Measurements from ENCODE around the gene FIGNL2. TPM values are rescaled to one million over a fixed set of nuclear protein-coding genes. Genes with fewer than 3 reads are reported as not detected.
A peak's percentile ranks its signal among the peaks of the same experiment; 100 is the strongest.

The FIGNL2 gene
- total RNA-seq, 2 donors from 2014 or later = 10.5 to 17.7 TPM

GRCh38 chr12:51820526-51821439, 27.7 kb downstream of the FIGNL2 start:
- DNase-seq = peak; percentile 96
- Mint-ChIP-seq H3K9me3 (no peaks in the 10 kb centered on the region), H3K36me3 (ENCODE audit: low read depth) (no peaks in the 10 kb centered on the region), H3K4me3 (peak overlapping the region; percentile 61), H3K27ac (no peak overlapping the region), H3K4me1 (peaks cover 4% of the 10 kb centered on the region), H3K27me3 (ENCODE audit: insufficient read depth) (peaks cover 50% of the 10 kb centered on the region)
- TF ChIP-seq CTCF (conservative IDR thresholded peaks at IDR 0.05) = peak; percentile 73
- WGBS, 2 experiments (ENCODE audit: insufficient coverage in 1 of 2, insufficient read length in 1 of 2) = 6 to 32% methylated on average over 27 to 113 of the region's 113 CpGs
- H3K9ac ChIP-seq (ENCODE audit: extremely low read depth, low read length, poor library complexity, severe bottlenecking) = peak overlapping the region; percentile 20
- H3K4me1 ChIP-seq (ENCODE audit: control insufficient read depth, insufficient read depth, low read length) = no peaks in the 10 kb centered on the region
- H3K27ac ChIP-seq (ENCODE audit: low read depth, low read length) = no peak overlapping the region
- peak overlapping the region; percentile 69 for H3K4me3 ChIP-seq (ENCODE audit: low read length)
- no peaks in the 10 kb centered on the region for H3K36me3 ChIP-seq (ENCODE audit: control insufficient read depth, insufficient read depth, low read length)
- no peaks in the 10 kb centered on the region for H3K9me3 ChIP-seq (ENCODE audit: control insufficient read depth, low read length)
- H3K27me3 ChIP-seq (ENCODE audit: control insufficient read depth, insufficient read depth, low read length, poor library complexity, severe bottlenecking) = peaks cover 22% of the 10 kb centered on the region

- H3K9me3 Mint-ChIP-seq = no peaks in the 10 kb centered on the region
- Histone ChIP-seq H3K4me3 (ENCODE audit: low read length) (peak overlapping the region; percentile 53), H3K9me3 (ENCODE audit: control insufficient read depth, low read length) (no peaks in the 10 kb centered on the region), H3K9ac (ENCODE audit: extremely low read depth, low read length, poor library complexity, severe bottlenecking) (no peak overlapping the region), H3K27me3 (ENCODE audit: control insufficient read depth, insufficient read depth, low read length, poor library complexity, severe bottlenecking) (peaks cover 30% of the 10 kb centered on the region), H3K4me1 (ENCODE audit: control insufficient read depth, insufficient read depth, low read length) (no peaks in the 10 kb centered on the region), H3K27ac (ENCODE audit: low read depth, low read length) (no peak overlapping the region), H3K36me3 (ENCODE audit: control insufficient read depth, insufficient read depth, low read length) (no peaks in the 10 kb centered on the region)
- H3K36me3 Mint-ChIP-seq (ENCODE audit: low read depth) = no peaks in the 10 kb centered on the region
- no peak for TF ChIP-seq CTCF (conservative IDR thresholded peaks at IDR 0.05)
- H3K4me3 Mint-ChIP-seq = peak overlapping the region; percentile 61
- H3K27me3 Mint-ChIP-seq (ENCODE audit: insufficient read depth) = peaks cover 54% of the 10 kb centered on the region
- peaks cover 7% of the 10 kb centered on the region for H3K4me1 Mint-ChIP-seq
- WGBS, 2 experiments (ENCODE audit: insufficient coverage in 1 of 2, insufficient read length in 1 of 2) = 45 to 74% methylated on average over 14 to 32 of the region's 32 CpGs
- no peak overlapping the region for H3K27ac Mint-ChIP-seq
- no peak for DNase-seq
Observed at GRCh38 chr12:51819736-51820525, 28.6 kb downstream of the FIGNL2 start.

GRCh38 chr12:51818566-51819300, 29.8 kb downstream of the FIGNL2 start:
- TF ChIP-seq CTCF (conservative IDR thresholded peaks at IDR 0.05) = no peak
- no peak overlapping the region for H3K4me3 ChIP-seq (ENCODE audit: low read length)
- H3K27ac ChIP-seq (ENCODE audit: low read depth, low read length) = no peak overlapping the region
- WGBS, 2 experiments (ENCODE audit: insufficient coverage in 1 of 2, insufficient read length in 1 of 2) = 74% methylated on average over 3 of the region's 4 CpGs; no CpG with 5 or more reads in 1 of the 2 experiments
- H3K27ac Mint-ChIP-seq = no peak overlapping the region
- H3K36me3 Mint-ChIP-seq (ENCODE audit: low read depth) = no peaks in the 10 kb centered on the region
- H3K4me1 Mint-ChIP-seq = peaks cover 5% of the 10 kb centered on the region
- DNase-seq = no peak
- H3K9me3 Mint-ChIP-seq = no peaks in the 10 kb centered on the region
- H3K27me3 ChIP-seq (ENCODE audit: control insufficient read depth, insufficient read depth, low read length, poor library complexity, severe bottlenecking) = peaks cover 38% of the 10 kb centered on the region
- no peak overlapping the region for H3K4me3 Mint-ChIP-seq
- peaks cover 58% of the 10 kb centered on the region for H3K27me3 Mint-ChIP-seq (ENCODE audit: insufficient read depth)
- no peak overlapping the region for H3K9ac ChIP-seq (ENCODE audit: extremely low read depth, low read length, poor library complexity, severe bottlenecking)
- H3K9me3 ChIP-seq (ENCODE audit: control insufficient read depth, low read length) = no peaks in the 10 kb centered on the region
- H3K4me1 ChIP-seq (ENCODE audit: control insufficient read depth, insufficient read depth, low read length) = no peaks in the 10 kb centered on the region
- H3K36me3 ChIP-seq (ENCODE audit: control insufficient read depth, insufficient read depth, low read length) = no peaks in the 10 kb centered on the region

All from endodermal cell (in vitro differentiated cells).